Fibroblast of upper back skin (primary cell): Measurements from ENCODE around the gene CPN2.

Experiments used
- DNase-seq: peaks from one replicate; pipeline ENCODE4 v3.0.0-alpha.2; 2013

Gene CPN2

DNA sequence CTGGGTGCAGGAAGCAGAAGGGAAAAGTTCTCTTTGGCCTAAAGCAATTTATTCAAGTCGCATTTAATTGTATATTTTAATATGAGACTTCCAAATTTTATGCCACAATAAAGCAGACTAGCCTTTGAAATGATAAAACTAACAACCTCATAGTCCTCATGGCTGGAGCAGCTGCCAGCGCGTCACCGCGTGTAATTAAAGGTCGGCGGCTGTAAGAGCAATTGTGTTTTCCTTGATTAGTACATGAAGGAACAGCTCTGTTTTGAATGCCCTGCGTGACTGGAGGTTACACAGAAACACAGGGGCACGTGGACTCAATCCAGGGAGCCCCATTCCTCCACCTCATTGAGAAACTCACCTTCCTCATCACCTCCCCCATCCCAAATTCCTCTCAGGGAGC, 28.5 kb upstream of the CPN2 start:
- DNase-seq = no peak

DNA sequence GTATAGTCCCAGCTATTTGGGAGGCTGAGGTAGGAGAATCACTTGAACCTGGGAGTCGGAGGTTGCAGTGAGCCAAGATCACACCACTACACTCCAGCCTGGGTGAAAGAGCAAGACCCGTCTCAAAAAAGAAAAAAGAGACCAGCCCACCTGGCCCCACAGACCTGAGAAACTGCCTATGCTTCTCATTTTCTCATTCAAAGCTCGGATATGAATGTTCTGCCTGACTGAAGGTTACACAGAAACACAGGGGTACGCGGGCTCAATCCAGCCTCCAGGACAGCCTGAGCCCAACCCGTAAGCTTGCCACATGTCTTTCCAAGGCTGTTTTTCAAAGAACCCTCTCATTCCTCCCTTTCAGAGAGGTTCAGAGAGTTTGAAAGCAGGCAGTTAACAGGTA, 28.1 kb upstream of the CPN2 start:
- DNase-seq = no peak

DNA sequence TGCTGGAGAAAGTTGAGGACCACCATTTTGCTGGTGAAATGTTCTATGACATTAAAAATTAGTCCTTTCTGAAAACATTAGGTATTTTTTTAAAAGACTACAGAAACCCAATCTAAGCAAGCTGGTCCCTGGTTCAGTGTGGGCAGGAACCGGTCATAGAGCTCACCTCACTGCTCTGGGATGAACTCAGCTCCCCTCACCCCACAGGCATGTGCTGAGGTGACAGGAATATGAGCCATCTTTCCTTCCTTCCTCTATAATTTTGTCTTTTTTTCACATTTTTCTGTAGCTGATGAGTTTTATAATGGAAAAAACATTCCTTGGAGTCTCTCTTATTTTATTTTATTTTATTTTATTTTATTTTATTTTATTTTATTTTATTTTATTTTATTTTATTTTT, 26.6 kb upstream of the CPN2 start:
- no peak for DNase-seq

- no peak for DNase-seq
Measured at GRCh38 chr3:194376241-194376560, 25.1 kb upstream of the CPN2 start.

- no peak for DNase-seq
Measured at GRCh38 chr3:194375473-194376240, 24.5 kb upstream of the CPN2 start.

- DNase-seq = no peak
Measured at GRCh38 chr3:194374935-194375334, 23.8 kb upstream of the CPN2 start.

DNA sequence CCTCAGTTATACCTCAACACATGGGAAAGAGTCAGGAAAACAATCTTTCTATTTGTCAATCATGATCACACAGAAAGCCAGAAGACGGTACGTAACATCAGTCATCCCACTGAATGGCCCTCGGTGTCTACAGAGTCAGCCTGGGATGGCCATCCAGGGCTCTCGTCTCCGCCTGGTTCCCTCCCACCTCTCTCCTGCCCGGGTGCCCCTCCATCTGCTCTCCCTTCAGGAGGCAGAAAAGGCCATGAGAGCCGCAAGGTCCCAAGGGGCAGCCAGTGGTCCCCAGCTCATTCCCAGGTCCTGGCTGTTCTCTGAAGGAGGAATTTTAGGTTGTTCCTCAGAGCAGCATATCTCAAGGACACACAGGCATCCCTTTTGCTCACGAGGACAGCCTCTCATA, 22.8 kb upstream of the CPN2 start:
- no peak for DNase-seq

DNA sequence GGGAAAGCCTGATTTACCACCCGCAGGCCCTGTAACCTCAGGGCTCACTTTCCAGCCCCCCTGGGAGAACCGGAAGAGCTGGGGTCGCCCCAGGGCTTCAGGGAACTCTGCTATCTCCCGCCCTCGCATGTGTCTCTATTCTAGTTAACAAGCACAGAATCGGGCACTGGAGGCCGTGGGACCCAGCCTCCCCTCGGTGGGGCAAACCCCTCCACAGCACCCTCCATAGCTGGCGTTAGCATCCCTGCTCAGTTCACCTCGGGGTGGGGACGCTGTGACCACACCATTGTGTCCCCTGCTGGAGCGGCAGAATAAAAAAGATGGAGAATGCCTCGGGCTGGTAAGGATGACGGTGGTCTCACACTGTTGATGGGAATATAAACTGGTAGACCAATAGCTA, 21.9 kb upstream of the CPN2 start:
- no peak for DNase-seq

GRCh38 chr3:194370753-194371152, 19.6 kb upstream of the CPN2 start:
- DNase-seq = no peak

DNA sequence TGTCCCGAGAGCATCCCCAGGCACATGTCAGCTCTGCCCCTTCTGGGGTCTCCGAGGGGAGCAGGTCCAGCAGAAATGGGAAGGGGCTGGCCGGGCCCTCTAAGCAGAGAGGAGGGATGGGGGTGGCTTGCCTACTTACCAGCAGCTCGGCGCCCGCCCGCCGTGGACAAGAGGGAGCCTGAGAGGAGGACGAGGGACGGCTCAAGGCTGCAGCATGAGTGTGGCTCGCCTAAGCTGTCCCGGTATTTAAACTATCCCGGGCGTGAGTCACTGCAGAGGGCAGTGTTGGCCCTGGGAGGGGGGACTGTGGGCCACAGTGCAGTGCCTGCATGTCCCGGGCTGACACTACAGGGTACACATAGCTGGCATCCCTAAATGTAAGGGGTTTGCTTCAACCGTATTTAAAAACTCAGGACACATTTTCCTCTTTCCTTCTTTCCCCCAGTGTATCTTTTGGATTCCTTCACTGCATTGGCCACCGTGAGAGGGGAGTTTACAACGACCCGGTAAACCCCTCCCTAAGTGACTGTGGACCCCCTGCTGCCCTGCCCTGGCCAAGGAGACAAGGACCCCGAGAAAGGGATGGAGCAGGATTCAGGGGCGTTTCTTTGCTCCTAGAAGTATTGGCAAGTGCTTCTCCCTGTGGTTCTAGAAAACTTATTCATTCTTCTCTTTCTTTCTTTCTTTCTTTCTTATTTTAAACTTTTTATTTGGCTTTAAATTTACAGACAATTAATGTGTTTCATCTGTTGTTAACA, 18.6 kb upstream of the CPN2 start, which contains the start of gene LRRC15:
Gene LRRC15 (minus strand): TSS at position 222 of the 758 bp plus-strand sequence. CDS start 8,700 bp downstream, outside the sequence.
- DNase-seq = peak; percentile 64

DNA sequence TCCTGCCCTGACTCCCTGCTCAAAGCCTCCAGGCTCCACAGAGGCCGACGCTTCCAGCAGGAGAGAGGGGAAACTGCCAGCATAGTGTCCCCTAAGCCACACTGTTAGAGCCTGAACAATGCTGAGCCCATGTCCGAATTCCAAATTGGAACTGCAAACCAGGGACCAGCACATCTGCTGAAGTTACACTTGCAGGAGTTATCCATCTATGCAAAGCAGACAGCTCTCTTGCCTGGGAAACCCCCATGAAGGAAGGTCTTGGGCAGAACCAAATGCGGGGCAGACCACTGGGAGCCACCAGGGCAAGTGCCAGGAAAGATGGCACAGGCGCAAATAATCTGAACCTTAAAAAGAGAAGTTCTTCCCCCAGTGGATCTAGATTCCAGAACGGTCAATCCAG, 17.8 kb upstream of the CPN2 start:
- no peak for DNase-seq

DNA sequence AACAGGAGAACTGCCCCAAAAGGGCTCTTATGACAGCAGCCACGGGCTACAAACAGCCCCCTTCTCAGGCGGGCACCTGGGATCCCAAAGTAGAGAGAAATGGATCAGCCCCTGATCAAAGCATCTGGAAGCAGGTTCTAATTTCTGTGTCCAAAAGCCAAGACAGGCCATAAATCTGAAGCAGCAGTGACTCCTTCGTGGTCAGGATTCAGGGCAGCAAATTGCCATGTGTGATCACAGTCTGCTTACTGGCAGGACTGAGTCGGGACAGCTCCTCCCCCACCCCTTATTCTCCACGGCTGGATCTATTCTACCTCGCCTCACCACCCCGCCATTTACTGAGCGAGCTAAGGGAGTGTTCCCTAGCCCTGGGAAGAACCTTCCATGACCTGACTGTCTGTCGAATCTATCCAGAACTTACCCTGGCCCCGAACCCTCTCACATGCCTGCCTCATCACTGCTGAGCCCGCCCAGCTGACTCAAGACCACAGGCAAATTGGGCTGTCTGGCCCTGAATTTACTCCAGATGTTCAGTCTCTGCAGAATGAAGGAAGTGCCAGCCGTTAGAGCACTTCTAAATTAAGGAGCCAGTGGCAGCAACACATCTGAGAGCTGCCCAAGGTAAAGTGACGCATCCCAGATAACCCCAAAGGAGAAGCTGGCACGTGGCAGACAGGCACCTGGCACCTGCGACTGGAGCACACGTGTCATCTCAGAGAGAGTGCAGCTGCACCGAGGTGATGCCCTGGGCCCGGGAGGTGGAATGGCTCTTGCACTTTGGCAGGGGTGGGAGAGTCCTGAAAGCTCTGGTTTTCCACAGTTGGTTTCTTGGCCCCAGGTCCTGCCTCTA, 17.1 kb upstream of the CPN2 start:
- DNase-seq = peak; percentile 82

GRCh38 chr3:194365978-194366490, 14.9 kb upstream of the CPN2 start:
- DNase-seq = no peak

- no peak for DNase-seq
Measured at GRCh38 chr3:194365526-194365925, 14.4 kb upstream of the CPN2 start.

DNA sequence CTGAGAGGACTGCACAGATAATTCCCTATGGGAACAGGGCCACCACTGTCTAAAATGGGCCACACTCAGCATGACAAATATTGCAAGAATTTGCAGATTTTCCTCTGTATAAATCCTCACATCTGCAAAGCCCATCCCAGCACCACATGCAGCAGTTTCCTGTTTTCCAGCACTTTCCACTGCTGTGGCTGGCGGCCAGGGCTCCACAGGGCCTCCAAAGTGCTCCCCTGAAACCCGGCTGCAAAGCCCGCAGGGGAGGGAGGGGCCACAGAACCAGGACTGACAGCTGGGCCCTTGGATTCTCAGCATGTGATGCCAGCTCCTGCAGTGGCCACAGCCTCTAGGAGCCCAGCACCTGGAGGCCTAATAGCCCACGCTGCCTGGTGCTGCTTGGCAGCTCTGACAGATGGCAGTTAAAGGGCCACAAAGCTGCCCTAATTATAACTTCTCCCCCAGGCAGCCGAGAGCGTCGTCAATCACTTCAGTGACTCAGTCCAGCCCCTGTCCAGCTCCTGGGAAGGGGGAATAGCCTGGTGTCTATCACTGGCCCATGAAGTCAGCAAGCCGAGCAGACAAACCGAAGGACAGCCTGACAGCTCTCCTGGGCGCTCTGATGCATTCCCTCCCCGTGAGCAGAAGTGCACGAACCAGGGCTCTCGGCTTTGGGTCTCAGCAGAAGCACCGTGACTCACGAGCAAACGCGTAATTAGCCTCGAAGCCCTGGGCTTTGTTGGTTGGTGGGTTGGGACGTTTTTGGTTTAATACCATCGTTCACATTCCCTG, 13.7 kb upstream of the CPN2 start:
- DNase-seq = peak; percentile 98

DNA sequence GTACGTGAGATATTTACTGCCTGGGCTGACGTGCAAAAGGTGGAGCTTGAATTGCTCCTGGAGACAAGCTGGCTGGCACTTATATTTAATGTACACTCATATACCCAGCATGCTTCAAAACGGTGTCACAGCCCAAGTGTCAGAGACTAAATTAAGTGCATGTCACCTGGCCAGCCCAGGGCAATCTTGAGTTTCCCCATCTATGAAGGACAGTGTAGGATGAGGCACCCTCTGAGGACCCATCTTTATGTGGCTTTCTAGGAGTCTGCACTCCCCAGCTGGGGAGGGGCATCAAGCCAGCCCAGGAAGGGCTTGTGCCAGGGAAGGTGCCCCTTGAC, 13.2 kb upstream of the CPN2 start:
- no peak for DNase-seq

- no peak for DNase-seq
Measured at GRCh38 chr3:194360568-194360967, 9.4 kb upstream of the CPN2 start.

DNA sequence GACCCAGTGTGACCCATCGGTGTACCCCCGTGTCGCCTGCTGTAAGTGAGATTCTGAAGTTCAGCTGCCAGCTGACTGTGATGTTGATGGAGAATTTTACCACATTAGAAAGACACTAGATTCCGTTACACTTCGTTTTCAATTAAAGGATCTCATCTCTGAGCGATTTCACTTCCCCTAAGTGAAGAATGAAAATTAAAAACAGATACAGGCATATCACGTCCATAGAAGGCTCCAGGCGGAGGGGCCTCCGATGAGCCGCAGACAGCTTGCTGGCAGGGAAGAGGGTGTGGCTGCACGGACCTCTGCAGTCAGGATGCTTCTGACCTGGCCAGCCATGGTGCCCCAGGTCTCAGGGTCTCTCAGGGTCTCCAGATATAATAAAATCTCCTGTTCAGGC, 6.6 kb upstream of the CPN2 start:
- peak; percentile 56 for DNase-seq

GRCh38 chr3:194355379-194355778, 4.3 kb upstream of the CPN2 start:
- no peak for DNase-seq

DNA sequence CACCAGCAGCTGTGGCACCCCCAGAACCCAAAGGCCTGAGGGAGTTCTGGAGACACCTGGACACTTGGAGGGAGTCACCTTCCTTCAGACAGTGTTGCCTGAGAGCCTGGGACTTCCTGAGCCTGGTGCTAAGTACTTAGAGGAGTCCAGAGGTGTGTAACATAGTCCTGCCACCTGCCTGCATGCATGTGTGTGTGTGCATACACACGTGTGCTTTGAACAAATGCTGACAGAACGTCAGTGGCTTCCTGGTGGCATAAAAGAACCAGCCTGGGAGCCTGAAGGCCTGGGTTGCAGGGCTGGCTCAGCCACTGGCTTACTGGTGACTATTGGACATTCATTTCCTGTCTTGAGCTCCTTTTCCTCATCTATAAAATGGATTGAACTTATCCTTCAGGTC, 3.2 kb upstream of the CPN2 start:
- DNase-seq = no peak

DNA sequence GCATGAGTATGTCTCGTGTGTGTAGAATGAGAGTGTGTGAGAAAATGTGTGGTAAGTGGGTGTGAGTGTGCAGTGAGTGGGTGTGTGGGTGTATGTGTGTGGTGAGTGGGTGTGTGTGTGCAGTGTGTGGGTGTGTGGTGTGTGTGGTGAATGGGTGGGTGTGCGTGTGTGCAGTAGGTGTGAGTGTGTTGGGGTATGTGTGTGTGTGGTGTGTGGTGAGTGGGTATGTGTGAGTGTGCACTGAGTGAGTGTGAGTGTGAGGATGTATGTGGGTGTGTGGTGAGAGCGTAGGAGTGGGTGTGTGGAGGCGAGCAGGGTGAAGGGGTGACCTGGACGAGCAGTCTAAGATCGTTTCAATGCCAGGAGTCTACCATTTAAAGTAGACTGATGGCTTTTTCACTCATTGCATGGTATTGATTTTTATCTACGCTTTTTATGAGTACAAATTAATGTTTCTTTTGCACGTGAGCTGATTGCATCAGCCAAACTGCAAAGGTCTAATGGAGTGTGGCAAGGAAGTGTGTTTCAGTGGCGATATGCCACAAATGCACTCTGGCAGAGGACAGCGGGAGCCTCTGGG, 1.6 kb upstream of the CPN2 start:
- DNase-seq = no peak

DNA sequence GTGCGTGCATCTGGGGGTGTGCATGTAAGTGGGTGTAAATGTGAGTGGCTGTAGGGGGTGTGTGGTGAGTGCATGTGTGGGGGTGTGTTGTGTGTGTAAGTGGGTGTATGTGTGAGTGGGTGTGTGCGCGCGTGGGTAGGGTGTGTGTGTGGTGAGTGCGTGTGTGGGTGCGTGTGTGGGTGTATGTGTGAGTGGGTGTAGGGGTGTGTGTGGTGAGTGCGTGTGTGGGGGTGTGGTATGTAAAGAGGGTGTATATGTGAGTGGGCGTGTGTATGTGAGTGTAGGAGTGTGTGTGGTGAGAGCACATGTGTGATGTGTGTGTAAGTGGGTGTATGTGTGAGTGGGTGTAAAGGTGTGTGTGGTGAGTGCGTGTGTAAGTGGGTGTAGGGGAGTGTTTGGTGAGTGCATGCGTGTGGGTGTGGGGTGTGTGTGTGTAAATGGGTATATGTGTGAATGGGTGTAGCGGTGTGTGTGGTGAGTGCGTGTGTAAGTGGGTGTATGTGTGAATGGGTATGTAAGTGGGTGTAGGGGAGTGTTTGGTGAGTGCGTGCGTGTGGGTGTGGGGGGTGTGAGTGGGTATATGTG, 916 bp upstream of the CPN2 start:
- no peak for DNase-seq
